Measurements from ENCODE around the gene FOXP1. TPM values are rescaled to one million over a fixed set of nuclear protein-coding genes. Genes with fewer than 3 reads are reported as not detected.

The FOXP1 gene
- total and polyA plus RNA-seq, 2 of the 13 experiments (the other 11 are each of a cell fraction or from before 2014, with no cell fraction given), result 40.4 to 59.0 TPM

- TF ChIP-seq HOXA3 (CRISPR knock-in tag; IDR thresholded peaks at IDR 0.05), result peak; percentile 26; the same call in 1 of the 2 replicates
- no peak for TF ChIP-seq JUNB (CRISPR knock-in tag; IDR thresholded peaks at IDR 0.05; ENCODE audit: borderline replicate concordance)
- TF ChIP-seq CSRNP1 (CRISPR knock-in tag; IDR thresholded peaks at IDR 0.05), result no peak
- TF ChIP-seq ZNF691 (CRISPR knock-in tag; IDR thresholded peaks at IDR 0.05; ENCODE audit: borderline replicate concordance, low read depth), result no peak
- TF ChIP-seq ATF7-NPFF (CRISPR knock-in tag; IDR thresholded peaks at IDR 0.05; ENCODE audit: low read depth), result no peak
- TF ChIP-seq ZNF83 (CRISPR knock-in tag; IDR thresholded peaks at IDR 0.05; ENCODE audit: borderline replicate concordance), result no peak
- TF ChIP-seq, protein P1, sequence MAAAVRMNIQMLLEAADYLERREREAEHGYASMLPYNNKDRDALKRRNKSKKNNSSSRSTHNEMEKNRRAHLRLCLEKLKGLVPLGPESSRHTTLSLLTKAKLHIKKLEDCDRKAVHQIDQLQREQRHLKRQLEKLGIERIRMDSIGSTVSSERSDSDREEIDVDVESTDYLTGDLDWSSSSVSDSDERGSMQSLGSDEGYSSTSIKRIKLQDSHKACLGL (CRISPR knock-in tag; IDR thresholded peaks at IDR 0.05), result no peak
- no peak for TF ChIP-seq ZNF563 (CRISPR knock-in tag; IDR thresholded peaks at IDR 0.05)
- TF ChIP-seq NFE2 (CRISPR knock-in tag; IDR thresholded peaks at IDR 0.05), result no peak
- TF ChIP-seq, protein P2, sequence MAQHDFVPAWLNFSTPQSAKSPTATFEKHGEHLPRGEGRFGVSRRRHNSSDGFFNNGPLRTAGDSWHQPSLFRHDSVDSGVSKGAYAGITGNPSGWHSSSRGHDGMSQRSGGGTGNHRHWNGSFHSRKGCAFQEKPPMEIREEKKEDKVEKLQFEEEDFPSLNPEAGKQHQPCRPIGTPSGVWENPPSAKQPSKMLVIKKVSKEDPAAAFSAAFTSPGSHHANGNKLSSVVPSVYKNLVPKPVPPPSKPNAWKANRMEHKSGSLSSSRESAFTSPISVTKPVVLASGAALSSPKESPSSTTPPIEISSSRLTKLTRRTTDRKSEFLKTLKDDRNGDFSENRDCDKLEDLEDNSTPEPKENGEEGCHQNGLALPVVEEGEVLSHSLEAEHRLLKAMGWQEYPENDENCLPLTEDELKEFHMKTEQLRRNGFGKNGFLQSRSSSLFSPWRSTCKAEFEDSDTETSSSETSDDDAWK (CRISPR knock-in tag; IDR thresholded peaks at IDR 0.05), result no peak
- no peak for TF ChIP-seq SRY (CRISPR knock-in tag; IDR thresholded peaks at IDR 0.05)
- peak; percentile 11 for TF ChIP-seq TEAD3 (CRISPR knock-in tag; optimal IDR thresholded peaks at IDR 0.05; ENCODE audit: borderline replicate concordance)
- 0 out of 2 replicates have a peak, but pooled peaks have one; percentile 21 for TF ChIP-seq ZNF331 (CRISPR knock-in tag; IDR thresholded peaks at IDR 0.05)
- peak; percentile 99 for TF ChIP-seq SIX1 (CRISPR knock-in tag; IDR thresholded peaks at IDR 0.05; ENCODE audit: borderline replicate concordance)
- TF ChIP-seq GATAD2A (CRISPR knock-in tag; IDR thresholded peaks at IDR 0.05), result peak; percentile 82
- no peak for TF ChIP-seq ZMYM2 (CRISPR knock-in tag; IDR thresholded peaks at IDR 0.05)
- TF ChIP-seq ZNF75D (CRISPR knock-in tag; IDR thresholded peaks at IDR 0.05; ENCODE audit: borderline replicate concordance), result no peak
- TF ChIP-seq ARNTL (CRISPR knock-in tag; IDR thresholded peaks at IDR 0.05), result no peak
- no peak for TF ChIP-seq ZNF446 (CRISPR knock-in tag; IDR thresholded peaks at IDR 0.05)
- TF ChIP-seq ZNF17 (CRISPR knock-in tag; IDR thresholded peaks at IDR 0.05), result no peak
- TF ChIP-seq ZC3H13 (CRISPR knock-in tag; IDR thresholded peaks at IDR 0.05), result no peak
- TF ChIP-seq, protein P3, sequence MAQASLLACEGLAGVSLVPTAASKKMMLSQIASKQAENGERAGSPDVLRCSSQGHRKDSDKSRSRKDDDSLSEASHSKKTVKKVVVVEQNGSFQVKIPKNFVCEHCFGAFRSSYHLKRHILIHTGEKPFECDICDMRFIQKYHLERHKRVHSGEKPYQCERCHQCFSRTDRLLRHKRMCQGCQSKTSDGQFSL (CRISPR knock-in tag; IDR thresholded peaks at IDR 0.05), result no peak
- peak; percentile 65; the same call in 1 of the 2 replicates for TF ChIP-seq TBX2 (CRISPR knock-in tag; IDR thresholded peaks at IDR 0.05; ENCODE audit: borderline replicate concordance)
- TF ChIP-seq ZNF747 (CRISPR knock-in tag; IDR thresholded peaks at IDR 0.05; ENCODE audit: borderline replicate concordance), result no peak
- TF ChIP-seq TCF7L2 (IDR thresholded peaks at IDR 0.05; ENCODE audit: low read depth, low read length), result no peak
- no peak for TF ChIP-seq PAX8 (CRISPR knock-in tag; IDR thresholded peaks at IDR 0.05; ENCODE audit: borderline replicate concordance)
- no peak for TF ChIP-seq ZFP90 (CRISPR knock-in tag; IDR thresholded peaks at IDR 0.05; ENCODE audit: borderline replicate concordance)
- TF ChIP-seq THAP11 (CRISPR knock-in tag; IDR thresholded peaks at IDR 0.05), result peak; percentile 38; the same call in 1 of the 2 replicates
These were observed 450.4 kb downstream of the FOXP1 start (continued) for GRCh38 chr3:71132995-71133730.
